ENCODE measurements around the gene MRPS17.

GRCh38 chr7:55970561-55970960 lies 18.9 kb downstream of the MRPS17 start:
- no peak for TF ChIP-seq POLR2A (IDR thresholded peaks at IDR 0.05)
- TF ChIP-seq CTCF (IDR thresholded peaks at IDR 0.05 in 4 of 5, conservative IDR thresholded peaks at IDR 0.05 in 1 of 5) = no peak
